Astrocyte of the cerebellum (primary cell): ENCODE results near the gene UBE2I.

Source experiments
- DNase-seq: peaks from one replicate; pipeline ENCODE4 v3.0.0-alpha.2; 2011; ENCODE audit warnings: low read depth
- H3K4me3 ChIP-seq: 2 replicates; pipeline ENCODE4 v1.5.1; 2011; ENCODE audit warnings: mild to moderate bottlenecking, low read depth, low read length, moderate library complexity
- in situ Hi-C: cut with HindIII; loops from 2 replicates; pipeline ENCODE4 v1.10.0; 2017; ENCODE audit warnings: low sequenced_read_pairs
- TF ChIP-seq, protein P1 (sequence below): IDR thresholded peaks from 2 replicates; pipeline ENCODE4 v1.5.1; 2012; ENCODE audit warnings: low read length, low read depth, moderate library complexity, mild to moderate bottlenecking; ENCODE audit errors: missing control alignments

The UBE2I gene

DNA sequence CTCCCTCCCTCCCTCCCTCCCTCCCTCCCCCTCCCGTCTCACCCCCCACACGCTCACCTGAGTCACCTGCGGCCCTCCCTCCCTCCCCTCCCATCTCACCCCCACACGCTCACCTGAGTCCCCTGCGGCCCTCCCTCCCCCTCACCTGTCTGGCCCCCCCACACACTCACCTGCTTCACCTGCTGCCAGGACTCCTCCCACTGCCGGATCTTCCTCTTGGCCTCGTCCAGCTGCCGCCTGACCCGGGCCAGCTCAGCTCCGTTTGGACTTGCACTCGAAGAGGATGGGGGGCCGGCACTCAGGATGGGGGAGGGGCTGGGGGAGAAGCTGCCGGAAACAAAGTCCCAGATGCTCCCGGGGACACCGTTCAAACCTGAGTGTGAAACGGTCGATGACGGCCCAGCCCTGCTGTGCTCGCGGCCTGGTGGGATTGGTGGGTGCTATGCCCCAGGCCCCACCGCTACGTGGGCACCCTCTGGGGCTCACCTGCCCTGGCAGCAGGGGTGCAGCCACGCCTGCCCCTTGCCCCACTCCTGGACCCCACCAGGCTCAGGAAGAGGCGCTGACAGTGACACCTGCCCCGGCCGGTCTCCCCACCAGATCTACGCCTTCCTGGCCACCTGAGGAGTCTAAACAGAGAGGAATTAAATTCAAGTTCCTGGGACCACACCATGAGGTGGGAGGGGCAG lies 58.2 kb downstream of the UBE2I start:
- no peak overlapping the region for H3K4me3 ChIP-seq
- DNase-seq: no peak

DNA sequence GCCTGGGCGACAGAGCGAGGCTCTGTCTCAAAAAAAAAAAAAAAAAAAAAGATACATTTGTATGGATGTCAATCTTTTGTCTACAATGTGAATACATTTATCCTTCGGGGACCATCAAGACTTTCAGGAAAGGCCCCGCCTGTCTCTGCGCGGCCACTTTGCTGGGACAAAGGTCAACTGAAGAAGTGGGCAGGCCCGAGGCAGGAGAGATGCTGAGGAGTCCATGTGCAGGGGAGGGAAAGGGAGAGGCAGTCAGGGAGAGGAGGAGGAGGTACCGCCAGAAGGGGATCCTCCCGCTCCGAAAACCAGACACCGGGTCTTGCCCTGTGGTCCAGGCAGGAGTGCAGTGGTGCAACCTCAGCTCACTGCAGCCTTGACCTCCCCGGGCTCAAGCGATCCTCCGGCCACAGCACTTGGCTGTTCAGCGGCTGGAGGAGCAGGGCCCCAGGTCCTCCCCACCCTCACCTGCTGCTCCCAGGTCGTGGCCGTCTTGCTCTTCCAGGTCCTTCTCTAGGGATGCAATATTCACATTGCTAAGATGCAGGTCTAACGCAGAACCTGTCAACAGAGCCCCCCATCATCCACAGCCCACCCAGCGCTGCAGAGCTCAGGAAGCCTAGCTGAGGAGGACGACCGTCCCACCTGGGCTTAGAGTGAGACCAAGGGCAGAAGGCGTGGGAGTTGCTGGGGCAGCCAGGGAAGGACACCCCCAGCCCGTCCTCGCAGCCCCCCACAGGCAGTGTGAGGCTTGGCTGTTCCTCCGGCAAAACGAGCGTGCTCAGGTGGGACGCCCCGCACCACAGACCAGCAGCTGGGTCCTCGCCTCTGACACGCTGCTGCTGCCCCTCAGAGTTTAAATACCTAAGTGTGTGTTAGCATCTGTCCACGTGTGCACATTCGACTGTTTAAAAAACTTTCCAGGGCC lies 61.9 kb downstream of the UBE2I start:
- TF ChIP-seq, protein P1, sequence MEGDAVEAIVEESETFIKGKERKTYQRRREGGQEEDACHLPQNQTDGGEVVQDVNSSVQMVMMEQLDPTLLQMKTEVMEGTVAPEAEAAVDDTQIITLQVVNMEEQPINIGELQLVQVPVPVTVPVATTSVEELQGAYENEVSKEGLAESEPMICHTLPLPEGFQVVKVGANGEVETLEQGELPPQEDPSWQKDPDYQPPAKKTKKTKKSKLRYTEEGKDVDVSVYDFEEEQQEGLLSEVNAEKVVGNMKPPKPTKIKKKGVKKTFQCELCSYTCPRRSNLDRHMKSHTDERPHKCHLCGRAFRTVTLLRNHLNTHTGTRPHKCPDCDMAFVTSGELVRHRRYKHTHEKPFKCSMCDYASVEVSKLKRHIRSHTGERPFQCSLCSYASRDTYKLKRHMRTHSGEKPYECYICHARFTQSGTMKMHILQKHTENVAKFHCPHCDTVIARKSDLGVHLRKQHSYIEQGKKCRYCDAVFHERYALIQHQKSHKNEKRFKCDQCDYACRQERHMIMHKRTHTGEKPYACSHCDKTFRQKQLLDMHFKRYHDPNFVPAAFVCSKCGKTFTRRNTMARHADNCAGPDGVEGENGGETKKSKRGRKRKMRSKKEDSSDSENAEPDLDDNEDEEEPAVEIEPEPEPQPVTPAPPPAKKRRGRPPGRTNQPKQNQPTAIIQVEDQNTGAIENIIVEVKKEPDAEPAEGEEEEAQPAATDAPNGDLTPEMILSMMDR: no peak
- DNase-seq: no peak
- in situ Hi-C loops: no loop called here
- H3K4me3 ChIP-seq: no peak overlapping the region

More for the DNA sequence above, 58.2 kb downstream of the UBE2I start:
- TF ChIP-seq, protein P1: no peak
- in situ Hi-C loops: no loop called here

DNA sequence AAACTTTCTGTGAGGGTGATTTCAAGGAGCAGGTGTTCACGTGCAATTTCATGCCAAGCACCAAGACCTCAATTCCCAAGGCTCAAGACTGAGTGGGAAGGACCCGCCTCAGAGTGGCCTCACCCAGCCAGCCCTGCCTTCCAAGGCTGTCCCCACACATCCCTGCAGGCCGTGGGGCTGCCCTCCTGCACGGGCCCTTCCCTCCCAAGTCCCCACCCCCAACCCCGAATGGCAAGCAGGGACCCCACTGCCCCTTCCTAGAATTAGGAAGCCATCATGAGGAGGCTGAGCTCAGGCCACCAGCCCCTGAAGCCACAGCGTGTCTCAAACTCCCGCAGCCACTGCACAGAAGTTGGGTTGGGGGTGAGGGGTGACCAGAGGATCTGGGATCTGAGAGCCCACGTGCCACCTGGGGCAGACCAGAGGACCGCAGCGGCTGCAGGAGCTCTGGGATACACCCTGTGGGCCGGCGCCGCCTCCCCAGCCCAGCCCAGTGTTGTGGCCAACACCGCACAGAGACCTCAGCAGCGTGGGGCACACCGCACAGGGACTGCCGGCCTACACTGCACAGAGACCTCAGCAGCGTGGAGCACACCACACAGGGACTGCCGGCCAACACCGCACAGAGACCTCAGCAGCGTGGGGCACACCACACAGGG lies 63.0 kb downstream of the UBE2I start:
- TF ChIP-seq, protein P1: no peak
- no peak for DNase-seq
- in situ Hi-C loops: no loop called here
- no peak overlapping the region for H3K4me3 ChIP-seq

DNA sequence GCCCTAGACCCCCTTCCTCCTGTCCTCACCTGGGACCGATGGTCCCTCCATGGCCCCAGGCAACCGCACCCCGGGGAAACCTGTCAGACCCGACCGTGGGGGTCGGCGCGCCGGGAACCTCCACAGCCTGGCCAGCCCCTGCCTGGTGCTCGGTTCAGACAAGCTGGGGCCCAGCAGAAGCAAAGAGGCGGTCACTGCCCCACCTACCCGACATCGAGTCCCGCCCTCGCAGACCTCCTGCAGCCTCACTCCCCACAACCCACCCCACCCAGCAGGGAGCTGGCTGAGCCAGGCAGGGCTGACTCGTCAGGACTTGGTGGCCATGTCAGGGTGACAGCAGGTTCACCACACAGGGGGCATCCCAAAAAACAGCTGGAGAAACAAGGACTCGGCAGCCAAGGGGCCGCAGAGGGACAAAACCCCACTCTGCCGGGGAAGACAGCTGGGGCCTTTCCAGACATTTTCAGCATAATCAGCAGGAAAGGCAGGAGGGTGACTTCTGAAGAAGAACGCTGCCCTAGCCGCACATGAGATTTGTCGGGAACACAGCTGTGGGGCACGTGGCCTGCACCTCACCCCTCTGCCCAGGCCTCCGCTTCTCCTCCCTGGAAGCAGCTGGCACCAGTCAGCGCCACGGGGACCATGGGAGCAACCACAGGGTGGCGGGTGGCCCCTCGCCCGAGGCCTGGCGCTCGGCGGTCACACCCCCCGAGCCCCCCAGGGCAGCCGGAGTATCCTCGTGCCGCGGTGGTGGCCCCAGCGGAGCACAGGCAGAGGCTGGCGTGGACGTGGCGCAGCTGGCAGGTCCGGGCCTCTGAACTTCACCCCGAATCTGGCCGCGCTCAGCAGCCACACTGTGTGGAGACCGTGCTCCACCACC lies 65.2 kb downstream of the UBE2I start:
- TF ChIP-seq, protein P1: no peak
- in situ Hi-C loops: loop anchor here (25.0 kb wide), 2 partner anchors 87 to 113 kb away; partner anchors contain the start of genes CLCN7, PTX4 and TELO2
- DNase-seq: no peak
- H3K4me3 ChIP-seq: no peak overlapping the region

DNA sequence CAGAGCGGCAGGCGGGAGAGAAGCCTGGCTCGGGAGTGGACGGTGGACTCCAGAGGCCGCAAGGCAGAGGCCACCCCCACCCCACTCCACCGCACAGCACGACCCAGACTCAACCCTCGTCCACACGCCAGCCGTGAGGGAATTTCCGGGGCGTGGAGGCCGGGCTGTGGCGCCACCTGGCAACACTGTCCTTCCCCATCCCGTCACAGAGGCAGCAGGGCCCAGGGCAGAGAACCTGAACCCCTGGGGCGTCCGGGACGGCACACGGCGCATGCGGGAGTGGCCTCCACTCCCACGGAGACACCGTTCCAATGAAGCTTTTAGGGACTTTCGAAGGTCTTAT lies 65.8 kb downstream of the UBE2I start:
- no peak for DNase-seq
- in situ Hi-C loops: loop anchor here (25.0 kb wide), 2 partner anchors 88 to 112 kb away; partner anchors contain the start of genes CLCN7, PTX4 and TELO2
- H3K4me3 ChIP-seq: no peak overlapping the region
- TF ChIP-seq, protein P1: no peak
